PC-3 (cell line): ENCODE data around the gene WDR83. TPM values are rescaled to one million over a fixed set of nuclear protein-coding genes. Genes with fewer than 3 reads are reported as not detected.

Source experiments
- ATAC-seq: fragments of 200-7000 bp; cut with Tn5 transposase; 2 replicates; pipeline ENCODE4 v1.9.1; 2020; ENCODE audit warnings: mild to moderate bottlenecking, moderate library complexity
- BruUV-seq: library from RNA; stranded (reverse); fragments of 400-500 nt; replicated peaks from 2 replicates; lab custom pipeline; 2021; lab: Mats Ljungman, UMichigan
- CTCF ChIA-PET: fragments of 300-600 bp; sonication (Branson Sonifier 250); formaldehyde crosslinking; loops from one replicate; lab custom pipeline; 2022; ENCODE audit warnings: antibody characterized with exemption; lab: Charles Lee
- POLR2A ChIA-PET: fragments of 300-600 bp; sonication (Branson Sonifier 250); formaldehyde crosslinking; loops from one replicate; lab custom pipeline; 2022; ENCODE audit warnings: antibody characterized with exemption; ENCODE audit not compliant: unreplicated experiment; lab: Charles Lee
- DNase-seq: peaks from one replicate; pipeline ENCODE4 v3.0.0-alpha.2; 2015
- H2AFZ ChIP-seq: fragments of 300-600 bp; sonication (generic); 2 replicates; pipeline ENCODE4 v1.6.0; 2016; ENCODE audit warnings: antibody characterized with exemption, low read length
- H3F3A ChIP-seq: fragments of 300-600 bp; sonication (generic); one replicate; pipeline ENCODE4 v1.6.0; 2017; ENCODE audit warnings: antibody characterized with exemption, low read length, control low read depth, mild to moderate bottlenecking; ENCODE audit not compliant: unreplicated experiment
- H3K27ac ChIP-seq: fragments of 300-600 bp; sonication (generic); 2 replicates; pipeline ENCODE4 v1.5.1; 2016; ENCODE audit warnings: mild to moderate bottlenecking, low read length
- H3K27me3 ChIP-seq: fragments of 300-600 bp; sonication (generic); 2 replicates; pipeline ENCODE4 v1.6.1; 2016; ENCODE audit warnings: low read length, mixed read lengths
- H3K36me3 ChIP-seq: fragments of 300-600 bp; sonication (generic); 2 replicates; pipeline ENCODE4 v1.6.1; 2016; ENCODE audit warnings: low read depth, mixed run types, low read length, mixed read lengths
- H3K4me1 ChIP-seq: fragments of 300-600 bp; sonication (generic); 2 replicates; pipeline ENCODE4 v1.5.1; 2016; ENCODE audit warnings: low read length; ENCODE audit not compliant: insufficient read depth
- H3K4me2 ChIP-seq: fragments of 300-600 bp; sonication (generic); 2 replicates; pipeline ENCODE4 v1.6.0; 2016; ENCODE audit warnings: low read length
- H3K4me3 ChIP-seq: fragments of 300-600 bp; sonication (generic); 2 replicates; pipeline ENCODE4 v1.5.1; 2016; ENCODE audit warnings: mild to moderate bottlenecking, low read length, mixed read lengths
- H3K79me2 ChIP-seq: fragments of 300-600 bp; sonication (generic); 2 replicates; pipeline ENCODE4 v1.6.1; 2017; ENCODE audit warnings: low read length, mixed read lengths
- H3K9ac ChIP-seq: fragments of 300-600 bp; sonication (generic); 2 replicates; pipeline ENCODE4 v1.6.0; 2016; ENCODE audit warnings: mild to moderate bottlenecking, low read length
- H3K9me2 ChIP-seq: fragments of 300-600 bp; sonication (generic); replicated peaks from 2 replicates; pipeline ENCODE4 v1.6.1; 2016; ENCODE audit warnings: mixed run types, low read length, mixed read lengths
- H3K9me3 ChIP-seq: fragments of 300-600 bp; sonication (generic); 2 replicates; pipeline ENCODE4 v1.6.1; 2016; ENCODE audit warnings: low read length, mixed read lengths
- H4K20me1 ChIP-seq: fragments of 300-600 bp; sonication (generic); 2 replicates; pipeline ENCODE4 v1.6.1; 2016; ENCODE audit warnings: low read length, mixed read lengths
- EZH2 ChIP-seq: fragments of 300-600 bp; sonication (generic); IDR thresholded peaks from one replicate; pipeline ENCODE4 v1.6.1; 2017; ENCODE audit warnings: antibody characterized with exemption, mild to moderate bottlenecking, low read length; ENCODE audit not compliant: unreplicated experiment
- EZH2phosphoT487 ChIP-seq: fragments of 300-600 bp; sonication (generic); IDR thresholded peaks from 2 replicates; pipeline ENCODE4 v1.6.1; 2018; ENCODE audit warnings: mild to moderate bottlenecking, antibody characterized with exemption, low read length, borderline replicate concordance
- intact Hi-C: fragments of 100-400 bp; cut with micrococcal nuclease; formaldehyde crosslinking; loops from 2 replicates; pipeline ENCODE4 v1.9.0; 2023
- total RNA-seq: library from RNA; depleted of rRNA; stranded (reverse); fragments of >200 nt; gene quantifications from 2 replicates; pipeline ENCODE4 v1.2.3, GENCODE V29; 2014
- TF ChIP-seq, protein P1 (sequence below): fragments of 300-600 bp; sonication (generic); conservative IDR thresholded peaks from 2 replicates; pipeline ENCODE4 v1.5.1; 2017; ENCODE audit warnings: antibody characterized with exemption, low read depth, mild to moderate bottlenecking, low read length

WDR83 gene
- total RNA-seq, 1 experiment from 2014 or later, result 39.5 TPM

DNA sequence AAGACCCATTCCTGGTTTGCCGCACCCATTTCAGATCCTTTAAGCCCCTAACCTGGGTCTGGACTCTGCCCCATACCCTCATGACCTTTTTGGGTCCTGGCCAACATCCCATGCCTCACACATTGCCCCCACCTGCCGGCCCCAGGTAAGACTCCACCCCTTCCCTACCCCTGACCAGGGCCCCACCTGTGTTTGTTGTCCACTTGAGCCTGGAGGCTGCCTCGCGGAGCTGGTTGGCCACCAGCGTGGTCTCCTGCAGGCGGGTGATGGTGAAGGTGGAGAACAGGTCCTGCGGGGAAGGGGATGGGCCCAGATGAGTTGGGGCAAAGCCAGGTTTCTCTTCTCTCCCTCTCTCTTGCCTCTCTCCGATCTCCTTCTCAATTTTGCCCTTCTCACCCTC lies 19.6 kb upstream of the WDR83 start:
- no peak for ATAC-seq
- no peaks in the 10 kb centered on the region for H4K20me1 ChIP-seq
- ChIA-PET CTCF (no interaction called here), POLR2A (no interaction called here)
- no peak overlapping the region for H3K27ac ChIP-seq
- H3K4me3 ChIP-seq, result no peak overlapping the region
- H3K36me3 ChIP-seq, result 0 out of 2 replicates have a peak, but pooled peaks cover 3% of the 10 kb centered on the region
- no peaks in the 10 kb centered on the region for H3K9me3 ChIP-seq
- no peaks in the 10 kb centered on the region for H3K9me2 ChIP-seq
- no peaks in the 10 kb centered on the region for H3F3A ChIP-seq
- no peak overlapping the region for H2AFZ ChIP-seq
- no peak for DNase-seq
- no peaks in the 10 kb centered on the region for H3K27me3 ChIP-seq
- no peaks in the 10 kb centered on the region for H3K79me2 ChIP-seq
- H3K4me2 ChIP-seq, result no peak overlapping the region
- no TSS peak for BruUV-seq
- H3K4me1 ChIP-seq, result no peaks in the 10 kb centered on the region
- TF ChIP-seq, protein P1, sequence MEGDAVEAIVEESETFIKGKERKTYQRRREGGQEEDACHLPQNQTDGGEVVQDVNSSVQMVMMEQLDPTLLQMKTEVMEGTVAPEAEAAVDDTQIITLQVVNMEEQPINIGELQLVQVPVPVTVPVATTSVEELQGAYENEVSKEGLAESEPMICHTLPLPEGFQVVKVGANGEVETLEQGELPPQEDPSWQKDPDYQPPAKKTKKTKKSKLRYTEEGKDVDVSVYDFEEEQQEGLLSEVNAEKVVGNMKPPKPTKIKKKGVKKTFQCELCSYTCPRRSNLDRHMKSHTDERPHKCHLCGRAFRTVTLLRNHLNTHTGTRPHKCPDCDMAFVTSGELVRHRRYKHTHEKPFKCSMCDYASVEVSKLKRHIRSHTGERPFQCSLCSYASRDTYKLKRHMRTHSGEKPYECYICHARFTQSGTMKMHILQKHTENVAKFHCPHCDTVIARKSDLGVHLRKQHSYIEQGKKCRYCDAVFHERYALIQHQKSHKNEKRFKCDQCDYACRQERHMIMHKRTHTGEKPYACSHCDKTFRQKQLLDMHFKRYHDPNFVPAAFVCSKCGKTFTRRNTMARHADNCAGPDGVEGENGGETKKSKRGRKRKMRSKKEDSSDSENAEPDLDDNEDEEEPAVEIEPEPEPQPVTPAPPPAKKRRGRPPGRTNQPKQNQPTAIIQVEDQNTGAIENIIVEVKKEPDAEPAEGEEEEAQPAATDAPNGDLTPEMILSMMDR, result no peak
- no peak for TF ChIP-seq EZH2
- no peak for TF ChIP-seq EZH2phosphoT487
- intact Hi-C loops, result no loop called here
- H3K9ac ChIP-seq, result no peak overlapping the region

DNA sequence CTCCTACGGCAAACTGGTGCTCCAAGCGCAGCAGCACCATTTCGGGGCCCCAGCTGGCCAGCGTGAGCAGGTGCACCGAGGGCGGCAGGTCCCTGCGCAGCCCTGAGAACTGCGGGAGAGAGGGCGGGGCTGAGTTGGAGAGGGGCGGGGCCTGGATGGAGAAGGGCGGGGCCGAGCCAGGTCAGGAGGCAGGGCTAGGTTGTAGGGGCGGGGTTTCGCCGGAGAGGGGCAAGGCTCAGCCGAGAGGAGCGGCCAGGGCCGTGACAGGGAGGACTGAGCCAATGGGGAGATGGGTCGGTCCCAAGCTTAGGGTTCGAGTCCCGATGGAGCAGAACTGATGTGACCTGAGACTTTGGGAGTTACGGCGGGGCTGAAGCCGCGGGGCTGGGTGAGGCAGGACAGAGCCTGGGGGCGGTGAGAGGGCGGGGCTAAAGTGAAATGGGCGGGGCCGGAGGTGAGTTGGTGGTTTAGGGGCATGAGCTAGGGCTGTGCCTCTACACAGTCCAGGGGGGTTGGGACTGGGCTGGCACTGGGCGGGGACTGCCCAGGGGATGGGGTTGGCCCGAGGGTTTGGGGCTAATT lies 19.0 kb upstream of the WDR83 start:
- no TSS peak for BruUV-seq
- Histone ChIP-seq H3K4me2 (no peak overlapping the region), H3K9ac (no peak overlapping the region)

DNA sequence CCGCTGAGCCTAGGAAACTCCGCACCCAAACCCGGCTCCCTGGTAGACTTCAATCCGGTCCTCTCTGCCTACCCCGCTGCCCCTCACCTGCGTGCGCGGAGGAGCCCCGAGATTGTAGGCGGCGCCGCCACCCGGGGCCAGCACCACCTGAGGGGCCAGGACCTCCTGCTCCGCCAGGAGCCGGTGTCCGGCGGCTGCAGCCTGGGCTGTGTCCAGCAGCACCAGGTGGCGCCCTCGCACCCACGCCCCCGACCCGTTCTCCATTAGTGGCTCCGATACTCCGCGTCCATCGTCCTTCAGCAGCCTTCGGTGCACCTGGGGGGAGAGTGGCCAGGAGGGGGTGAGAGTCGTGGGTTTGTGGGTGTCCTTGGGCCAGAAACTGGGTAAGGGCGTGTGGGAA lies 18.5 kb upstream of the WDR83 start:
- no TSS peak for BruUV-seq
- ATAC-seq, result no peak
- no peaks in the 10 kb centered on the region for H3K9me2 ChIP-seq

More for the DNA sequence above, 19.0 kb upstream of the WDR83 start:
- Histone ChIP-seq H2AFZ (no peak overlapping the region), H3K27me3 (no peaks in the 10 kb centered on the region), H3F3A (no peaks in the 10 kb centered on the region), H3K79me2 (no peaks in the 10 kb centered on the region), H3K27ac (no peak overlapping the region), H3K4me1 (no peaks in the 10 kb centered on the region), H3K9me2 (no peaks in the 10 kb centered on the region), H4K20me1 (no peaks in the 10 kb centered on the region), H3K9me3 (no peaks in the 10 kb centered on the region), H3K4me3 (no peak overlapping the region), H3K36me3 (0 out of 2 replicates have a peak, but pooled peaks cover 3% of the 10 kb centered on the region)
- ATAC-seq (peak; percentile 59), DNase-seq (no peak)
- ChIA-PET CTCF (no interaction called here), POLR2A (no interaction called here)
- intact Hi-C loops, result no loop called here
- no peak for TF ChIP-seq EZH2

More for the DNA sequence above, 18.5 kb upstream of the WDR83 start:
- H3K4me3 ChIP-seq, result no peak overlapping the region
- CTCF ChIA-PET, result no interaction called here
- POLR2A ChIA-PET, result no interaction called here
- no peak overlapping the region for H3K9ac ChIP-seq
- H4K20me1 ChIP-seq, result no peaks in the 10 kb centered on the region
- H3K27me3 ChIP-seq, result no peaks in the 10 kb centered on the region
- H3K79me2 ChIP-seq, result no peaks in the 10 kb centered on the region
- no peak overlapping the region for H2AFZ ChIP-seq
- no peaks in the 10 kb centered on the region for H3K4me1 ChIP-seq
- no peaks in the 10 kb centered on the region for H3K9me3 ChIP-seq
- H3K36me3 ChIP-seq, result 0 out of 2 replicates have a peak, but pooled peaks cover 3% of the 10 kb centered on the region
- no peaks in the 10 kb centered on the region for H3F3A ChIP-seq
- no peak for DNase-seq
- intact Hi-C loops, result no loop called here
- H3K27ac ChIP-seq, result no peak overlapping the region
- H3K4me2 ChIP-seq, result no peak overlapping the region
- TF ChIP-seq EZH2phosphoT487 (no peak), EZH2 (no peak)
- TF ChIP-seq, protein P1, result peak; percentile 28; the same call in 1 of the 2 replicates
